Activated naive CD8-positive, alpha-beta T cell (primary cell): ENCODE results near the gene EPS8L2.

Source experiments
- H3K27ac Mint-ChIP-seq: one replicate; pipeline ENCODE4 v1.8.0; 2021; ENCODE audit warnings: mixed read lengths
- H3K27me3 Mint-ChIP-seq: one replicate; pipeline ENCODE4 v1.8.0; 2021; ENCODE audit warnings: mixed read lengths
- H3K36me3 Mint-ChIP-seq: one replicate; pipeline ENCODE4 v1.8.0; 2021; ENCODE audit warnings: mixed read lengths
- H3K4me1 Mint-ChIP-seq: one replicate; pipeline ENCODE4 v1.8.0; 2021; ENCODE audit warnings: low read depth, mixed read lengths
- H3K4me3 Mint-ChIP-seq: one replicate; pipeline ENCODE4 v1.8.0; 2021; ENCODE audit warnings: mild to moderate bottlenecking, mixed read lengths
- H3K9me3 Mint-ChIP-seq: one replicate; pipeline ENCODE4 v1.8.0; 2021; ENCODE audit warnings: low read depth, mixed read lengths

EPS8L2 gene

DNA sequence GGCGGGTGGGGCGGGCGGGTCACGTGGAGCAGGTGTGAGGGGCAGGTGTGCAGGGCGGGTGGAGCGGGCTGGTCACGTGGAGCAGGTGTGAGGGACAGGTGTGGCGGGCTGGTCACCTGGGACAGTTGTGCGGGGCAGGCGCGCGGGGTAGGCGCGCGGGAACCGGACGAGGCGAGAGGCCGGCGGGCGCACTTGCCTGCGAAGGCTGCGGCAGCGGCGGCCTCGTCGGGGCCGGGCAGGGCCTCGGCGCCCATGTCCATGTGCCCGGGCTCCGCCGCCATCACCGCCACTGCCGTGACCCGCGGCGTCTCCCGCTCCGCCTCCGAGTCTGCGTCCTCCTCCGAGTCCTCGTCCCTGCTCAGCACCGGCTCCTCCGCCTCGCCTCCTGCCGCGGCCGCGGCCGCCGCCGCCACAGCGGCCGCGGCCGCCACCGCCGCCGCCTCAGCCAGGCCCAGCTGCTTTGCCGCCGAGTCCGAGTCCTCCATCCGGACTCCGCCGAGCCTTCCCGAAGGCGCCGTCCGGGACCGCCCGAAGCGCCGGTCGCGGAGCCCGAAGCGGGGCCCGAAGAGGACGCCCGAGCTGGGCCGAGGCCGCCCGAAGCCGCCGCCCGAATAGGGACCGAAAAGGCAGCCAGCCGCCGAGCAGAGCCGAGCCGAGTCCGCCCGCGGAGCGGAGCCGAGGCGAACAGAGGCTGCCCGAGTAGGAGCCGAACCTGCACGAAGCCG, 11.3 kb upstream of the EPS8L2 start, which contains the start of gene DEAF1:
TSS of gene DEAF1 (minus strand) at position 660 of the 725 bp plus-strand sequence. CDS start at position 485, 175 bp downstream.
- H3K4me1 Mint-ChIP-seq = peaks cover 52% of the 10 kb centered on the region
- H3K36me3 Mint-ChIP-seq = peaks cover 2% of the 10 kb centered on the region
- no peaks in the 10 kb centered on the region for H3K9me3 Mint-ChIP-seq

DNA sequence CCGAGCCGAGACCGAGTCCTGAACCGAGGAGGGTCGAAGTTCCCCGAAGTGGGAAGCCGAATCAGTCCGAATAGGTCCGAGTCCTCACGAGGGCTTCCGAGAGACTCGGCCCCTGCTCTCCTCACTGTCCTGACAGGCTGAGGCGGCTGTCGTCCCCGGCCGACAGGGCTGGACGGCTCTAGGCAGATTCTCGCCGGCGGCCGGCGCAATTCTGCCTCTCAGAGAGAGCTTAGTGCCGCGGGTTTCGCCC, 10.8 kb upstream of the EPS8L2 start:
- Mint-ChIP-seq H3K9me3 (no peaks in the 10 kb centered on the region), H3K27ac (peak overlapping the region; percentile 92), H3K27me3 (no peaks in the 10 kb centered on the region), H3K36me3 (peaks cover 2% of the 10 kb centered on the region), H3K4me1 (peaks cover 52% of the 10 kb centered on the region), H3K4me3 (peak overlapping the region; percentile 89)

More for the DNA sequence above, 11.3 kb upstream of the EPS8L2 start, which contains the start of gene DEAF1:
- Mint-ChIP-seq H3K27ac (peak within 1 kb of the TSS; percentile 92), H3K4me3 (peak within 1 kb of the TSS; percentile 89), H3K27me3 (no peaks in the 10 kb centered on the region)

DNA sequence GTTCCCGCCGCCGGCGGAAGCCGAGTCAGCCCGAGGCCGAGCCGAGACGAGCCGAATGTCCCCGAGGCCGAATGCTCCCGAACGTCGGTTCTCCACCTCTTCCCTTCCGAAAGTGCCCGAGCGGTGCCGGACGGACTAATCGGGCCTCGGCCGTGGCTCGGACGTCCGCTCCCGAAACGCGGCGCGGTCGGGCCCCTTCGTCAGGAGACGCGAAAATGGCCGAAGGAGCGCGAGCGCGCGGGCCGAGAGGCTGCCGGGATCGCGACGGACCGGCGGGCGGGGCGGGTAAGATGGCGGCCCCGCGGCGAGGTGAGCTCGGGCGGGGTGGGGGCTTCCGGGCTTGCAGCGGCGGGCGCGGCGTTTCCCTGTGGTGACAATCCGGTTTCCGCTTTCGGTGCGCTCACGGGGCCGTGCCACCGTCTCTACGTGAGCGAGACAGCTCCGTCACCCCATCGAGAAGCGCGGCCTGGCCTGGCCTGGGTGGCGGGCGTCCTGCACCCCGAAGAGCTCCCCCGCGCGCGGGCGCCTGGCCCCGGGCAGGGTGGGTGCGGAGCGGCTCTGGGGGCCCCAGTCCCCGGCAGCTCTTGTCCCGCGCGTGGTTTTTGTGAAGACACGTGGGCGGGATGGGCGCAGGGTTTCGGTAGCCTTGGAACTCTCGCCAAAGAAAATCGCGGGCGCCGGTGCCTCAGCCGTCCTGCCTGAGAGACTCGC, 10.3 kb upstream of the EPS8L2 start, which contains the start of gene TMEM80:
TSS of gene TMEM80 (plus strand) at position 279 of the 711 bp plus-strand sequence. CDS start at position 291, 12 bp downstream.
- Mint-ChIP-seq H3K36me3 (peaks cover 3% of the 10 kb centered on the region), H3K4me1 (peaks cover 49% of the 10 kb centered on the region), H3K9me3 (no peaks in the 10 kb centered on the region), H3K4me3 (peak within 1 kb of the TSS; percentile 89), H3K27me3 (no peaks in the 10 kb centered on the region), H3K27ac (peak within 1 kb of the TSS; percentile 92)

DNA sequence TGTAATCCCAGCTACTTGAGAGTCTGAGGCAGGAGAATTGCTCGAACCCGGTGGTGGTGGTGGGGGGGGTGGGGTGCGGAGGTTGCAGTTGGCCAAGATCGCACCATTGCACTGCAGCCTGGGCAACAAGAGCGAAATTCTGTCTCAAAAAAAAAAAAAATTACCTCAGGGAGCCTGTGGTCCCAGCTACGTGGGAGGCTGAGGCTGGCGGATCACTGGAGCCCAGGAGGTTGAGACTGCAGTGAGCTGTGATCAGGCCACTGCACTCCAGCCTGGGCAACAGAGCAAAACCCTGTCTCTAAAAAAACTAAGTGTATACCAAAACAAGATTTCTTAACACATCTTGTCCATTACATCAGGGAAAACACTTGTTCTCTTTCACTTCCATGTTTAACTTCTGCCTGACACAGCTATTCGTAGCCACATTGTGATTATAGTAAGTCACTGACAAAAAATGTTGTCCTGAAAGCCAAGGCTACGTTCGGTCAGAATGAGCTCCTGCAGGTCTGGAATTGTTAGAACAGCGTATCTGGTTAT, 9.0 kb upstream of the EPS8L2 start:
- H3K9me3 Mint-ChIP-seq = no peaks in the 10 kb centered on the region
- peak overlapping the region; percentile 73 for H3K27ac Mint-ChIP-seq
- peaks cover 36% of the 10 kb centered on the region for H3K4me1 Mint-ChIP-seq
- no peaks in the 10 kb centered on the region for H3K27me3 Mint-ChIP-seq
- H3K4me3 Mint-ChIP-seq = peak overlapping the region; percentile 89
- peaks cover 2% of the 10 kb centered on the region for H3K36me3 Mint-ChIP-seq

- H3K4me3 Mint-ChIP-seq = peak overlapping the region; percentile 89
- H3K27ac Mint-ChIP-seq = peak overlapping the region; percentile 73
- no peaks in the 10 kb centered on the region for H3K9me3 Mint-ChIP-seq
- no peaks in the 10 kb centered on the region for H3K27me3 Mint-ChIP-seq
- peaks cover 2% of the 10 kb centered on the region for H3K36me3 Mint-ChIP-seq
- peaks cover 30% of the 10 kb centered on the region for H3K4me1 Mint-ChIP-seq
Measured at GRCh38 chr11:697811-698311, 8.2 kb upstream of the EPS8L2 start.

DNA sequence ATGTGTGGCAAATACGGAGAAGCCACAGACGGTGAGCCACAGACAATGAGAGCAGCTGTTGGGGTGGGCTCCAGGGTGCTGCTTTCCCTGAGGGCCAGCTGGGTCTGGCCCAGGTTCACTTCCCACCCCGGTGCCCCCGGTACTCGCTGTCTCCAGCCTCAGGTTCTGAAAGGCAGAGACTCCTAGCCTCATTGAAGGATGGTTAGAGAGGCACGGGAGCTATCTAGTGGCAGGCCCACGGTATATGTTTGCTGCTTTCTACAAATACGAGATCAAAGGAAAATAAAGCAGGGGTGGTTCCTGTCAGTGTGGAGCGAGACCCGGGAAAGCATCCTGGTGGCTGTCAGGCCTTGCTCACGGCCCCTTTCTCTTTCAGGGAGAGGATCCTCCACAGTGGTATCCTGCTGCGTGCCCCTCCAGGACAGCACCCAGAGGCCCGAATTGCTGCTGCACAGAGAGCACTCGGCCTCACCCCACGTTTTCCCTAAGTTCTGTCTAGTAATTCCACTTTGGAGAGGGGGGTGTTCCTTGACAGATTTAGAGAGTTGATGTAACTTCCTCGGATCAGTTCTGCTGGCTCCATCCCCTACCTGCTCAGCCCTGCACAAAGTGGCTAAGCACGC, 7.4 kb upstream of the EPS8L2 start:
- no peak overlapping the region for H3K27ac Mint-ChIP-seq
- H3K36me3 Mint-ChIP-seq = peaks cover 2% of the 10 kb centered on the region
- H3K4me3 Mint-ChIP-seq = no peak overlapping the region
- no peaks in the 10 kb centered on the region for H3K27me3 Mint-ChIP-seq
- H3K4me1 Mint-ChIP-seq = peaks cover 22% of the 10 kb centered on the region
- no peaks in the 10 kb centered on the region for H3K9me3 Mint-ChIP-seq

DNA sequence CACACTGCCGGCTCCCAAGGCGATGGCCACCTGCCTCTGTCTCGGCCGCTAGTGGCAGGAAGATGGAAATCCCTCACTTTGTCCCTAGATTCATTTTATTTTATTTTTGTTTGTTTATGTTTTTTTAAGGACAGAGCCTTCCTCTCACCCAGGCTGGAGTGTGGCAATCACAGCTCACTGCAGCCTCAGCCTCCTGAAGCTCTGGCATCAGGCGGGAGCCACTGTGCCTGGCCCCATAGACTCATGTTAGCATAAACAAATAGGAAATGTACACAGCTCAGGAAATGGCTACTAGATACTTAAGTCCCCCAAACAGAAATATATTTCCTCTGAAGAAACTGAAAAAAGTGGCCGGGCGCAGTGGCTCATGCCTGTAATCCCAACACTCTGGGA, 6.9 kb upstream of the EPS8L2 start:
- H3K4me3 Mint-ChIP-seq = no peak overlapping the region
- H3K9me3 Mint-ChIP-seq = no peaks in the 10 kb centered on the region
- peaks cover 22% of the 10 kb centered on the region for H3K4me1 Mint-ChIP-seq
- H3K36me3 Mint-ChIP-seq = peaks cover 2% of the 10 kb centered on the region
- no peaks in the 10 kb centered on the region for H3K27me3 Mint-ChIP-seq
- no peak overlapping the region for H3K27ac Mint-ChIP-seq

GRCh38 chr11:699753-700152, 6.3 kb upstream of the EPS8L2 start:
- Mint-ChIP-seq H3K36me3 (peaks cover 2% of the 10 kb centered on the region), H3K27ac (peak overlapping the region; percentile 46), H3K4me3 (no peak overlapping the region), H3K9me3 (no peaks in the 10 kb centered on the region), H3K4me1 (peaks cover 22% of the 10 kb centered on the region), H3K27me3 (no peaks in the 10 kb centered on the region)

DNA sequence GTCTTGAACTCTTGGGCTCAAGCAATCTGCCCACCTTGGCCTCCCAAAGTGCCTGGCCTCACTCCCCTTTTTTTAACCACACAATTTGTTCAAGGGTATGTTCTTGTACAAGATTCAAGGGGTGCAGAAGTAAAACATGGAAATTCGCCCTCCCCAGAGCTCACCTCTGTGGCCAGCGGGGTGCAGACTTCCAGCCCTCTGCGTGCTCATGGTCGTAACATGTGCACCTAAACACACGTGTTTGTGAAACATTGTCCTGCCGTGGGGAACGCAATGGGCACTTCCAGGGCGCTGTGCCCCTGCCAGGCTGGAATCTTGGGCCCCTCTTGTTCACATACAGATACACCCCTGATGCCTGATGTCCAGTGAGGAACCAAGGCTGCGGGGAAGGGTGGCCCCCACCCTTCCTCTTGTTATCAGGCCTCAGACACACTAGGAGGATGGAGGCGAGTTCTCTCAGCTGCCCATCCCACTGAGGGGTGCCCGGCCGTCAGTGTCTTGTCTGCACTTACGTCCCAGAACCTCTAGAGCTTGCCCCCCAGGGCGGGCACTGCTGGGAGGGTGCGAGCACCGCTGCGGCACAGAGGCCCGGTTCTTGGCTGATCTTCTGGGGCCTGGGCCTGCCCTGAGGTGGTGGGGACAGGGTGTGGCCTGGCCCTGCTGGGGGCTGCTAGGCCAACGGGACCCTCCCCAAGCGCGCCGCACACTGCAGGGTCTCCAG, 4.1 kb upstream of the EPS8L2 start:
- H3K9me3 Mint-ChIP-seq = no peaks in the 10 kb centered on the region
- H3K4me1 Mint-ChIP-seq = peaks cover 21% of the 10 kb centered on the region
- peaks cover 2% of the 10 kb centered on the region for H3K36me3 Mint-ChIP-seq
- no peak overlapping the region for H3K27ac Mint-ChIP-seq
- no peaks in the 10 kb centered on the region for H3K27me3 Mint-ChIP-seq
- H3K4me3 Mint-ChIP-seq = no peak overlapping the region

DNA sequence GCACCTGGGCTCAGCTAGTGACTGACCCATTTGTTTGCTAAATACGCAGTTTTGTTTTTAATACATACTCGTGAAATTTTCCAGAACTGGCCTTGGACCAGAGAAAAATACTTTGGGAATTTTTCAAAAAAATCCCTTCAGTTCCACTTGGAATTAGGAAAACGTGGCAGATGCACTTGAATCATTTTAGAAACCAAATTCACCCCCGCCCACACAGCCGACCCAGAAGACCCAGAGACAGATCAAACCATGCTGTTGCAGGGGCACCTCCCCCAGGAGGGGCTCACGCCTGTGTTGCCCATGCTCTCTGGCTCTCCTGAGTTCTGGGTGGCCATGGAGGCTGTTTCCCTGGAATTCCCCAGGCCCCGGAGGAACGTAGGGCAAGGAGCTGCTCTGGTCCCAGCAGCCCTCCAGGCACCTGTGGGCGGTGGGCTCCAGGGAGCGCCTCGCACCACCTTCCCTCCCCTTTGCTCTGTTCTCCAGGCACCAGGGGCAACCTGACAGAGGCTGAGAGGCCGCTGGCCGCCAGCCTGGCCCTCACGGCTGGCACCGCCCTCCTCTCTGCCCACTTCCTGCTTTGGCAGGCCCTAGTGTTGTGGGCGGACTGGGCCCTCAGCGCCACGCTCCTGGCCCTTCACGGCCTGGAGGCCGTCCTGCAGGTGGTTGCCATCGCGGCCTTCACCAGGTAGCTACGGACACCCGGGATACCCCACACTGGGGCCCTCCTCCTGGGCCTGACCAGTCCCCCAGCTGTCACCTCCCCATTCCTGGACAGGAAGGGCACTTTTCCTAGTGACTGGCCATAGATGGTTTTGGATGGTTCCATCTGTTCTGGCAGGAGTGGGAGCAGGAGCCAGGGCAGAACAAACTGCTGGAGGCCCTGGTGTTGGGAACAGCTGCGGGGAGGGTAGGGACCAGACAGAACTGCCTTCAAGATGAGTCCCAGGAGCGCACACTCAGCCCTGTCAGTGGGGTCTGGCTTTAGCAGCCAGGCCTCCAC, 3.3 kb upstream of the EPS8L2 start:
- Mint-ChIP-seq H3K4me1 (peaks cover 13% of the 10 kb centered on the region), H3K27me3 (no peaks in the 10 kb centered on the region), H3K36me3 (peaks cover 2% of the 10 kb centered on the region), H3K4me3 (no peak overlapping the region), H3K27ac (no peak overlapping the region), H3K9me3 (no peaks in the 10 kb centered on the region)

- Mint-ChIP-seq H3K9me3 (no peaks in the 10 kb centered on the region), H3K27ac (no peak overlapping the region), H3K4me1 (peaks cover 6% of the 10 kb centered on the region), H3K27me3 (no peaks in the 10 kb centered on the region), H3K36me3 (peaks cover 2% of the 10 kb centered on the region), H3K4me3 (no peak overlapping the region)
Measured at GRCh38 chr11:703506-703905, 2.5 kb upstream of the EPS8L2 start.

- Mint-ChIP-seq H3K27ac (no peak overlapping the region), H3K4me1 (peaks cover 5% of the 10 kb centered on the region), H3K4me3 (no peak overlapping the region), H3K36me3 (peaks cover 2% of the 10 kb centered on the region), H3K9me3 (no peaks in the 10 kb centered on the region), H3K27me3 (no peaks in the 10 kb centered on the region)
Measured at GRCh38 chr11:704228-704674, 1.8 kb upstream of the EPS8L2 start.

GRCh38 chr11:704781-705645, 1.0 kb upstream of the EPS8L2 start:
- H3K4me1 Mint-ChIP-seq = peaks cover 5% of the 10 kb centered on the region
- no peaks in the 10 kb centered on the region for H3K27me3 Mint-ChIP-seq
- H3K4me3 Mint-ChIP-seq = no peak overlapping the region
- no peak overlapping the region for H3K27ac Mint-ChIP-seq
- H3K36me3 Mint-ChIP-seq = peaks cover 2% of the 10 kb centered on the region
- H3K9me3 Mint-ChIP-seq = no peaks in the 10 kb centered on the region
